Smooth muscle cell (in vitro differentiated cells): ENCODE measurements around the gene SNX8. TPM values are rescaled to one million over a fixed set of nuclear protein-coding genes. Genes with fewer than 3 reads are reported as not detected.

Source experiments
- DNase-seq: peaks from one replicate; lab custom pipeline; 2025; ENCODE audit not compliant: unreplicated experiment; lab: John Stamatoyannopoulos, UW
- H2AFZ ChIP-seq: fragments of 200-600 bp; sonication (generic); 2 replicates; pipeline ENCODE4 v1.6.0; 2016; ENCODE audit warnings: antibody characterized with exemption, low read depth, mild to moderate bottlenecking
- H3F3A ChIP-seq: fragments of 200-600 bp; sonication (generic); 2 replicates; pipeline ENCODE4 v1.6.0; 2017; ENCODE audit warnings: antibody characterized with exemption, low read depth
- H3K27ac ChIP-seq: fragments of 200-600 bp; sonication (generic); 2 replicates; pipeline ENCODE4 v1.5.1; 2016; ENCODE audit warnings: low read depth, mild to moderate bottlenecking
- H3K27me3 ChIP-seq: fragments of 200-600 bp; sonication (generic); 2 replicates; pipeline ENCODE4 v1.6.1; 2016; ENCODE audit warnings: low read depth, mild to moderate bottlenecking
- H3K36me3 ChIP-seq: fragments of 200-600 bp; sonication (generic); 2 replicates; pipeline ENCODE4 v1.5.1; 2016; ENCODE audit warnings: low read depth
- H3K4me1 ChIP-seq: fragments of 200-600 bp; sonication (generic); 2 replicates; pipeline ENCODE4 v1.5.1; 2016; ENCODE audit warnings: low read depth
- H3K4me2 ChIP-seq: fragments of 200-600 bp; sonication (generic); 2 replicates; pipeline ENCODE4 v1.6.0; 2016; ENCODE audit warnings: mild to moderate bottlenecking
- H3K4me3 ChIP-seq: fragments of 200-600 bp; sonication (generic); 2 replicates; pipeline ENCODE4 v1.5.1; 2016; ENCODE audit warnings: mild to moderate bottlenecking
- H3K79me2 ChIP-seq: fragments of 200-600 bp; sonication (generic); 2 replicates; pipeline ENCODE4 v1.6.0; 2016; ENCODE audit warnings: low read depth, mild to moderate bottlenecking
- H3K9ac ChIP-seq: fragments of 200-600 bp; sonication (generic); 2 replicates; pipeline ENCODE4 v1.6.0; 2016; ENCODE audit warnings: low read depth
- H3K9me3 ChIP-seq: fragments of 200-600 bp; sonication (generic); replicated peaks from 2 replicates; pipeline ENCODE4 v1.5.1; 2016; ENCODE audit warnings: low read depth
- H4K20me1 ChIP-seq: fragments of 200-600 bp; sonication (generic); 2 replicates; pipeline ENCODE4 v1.6.0; 2016; ENCODE audit warnings: low read depth
- CTCF ChIP-seq: fragments of 200-600 bp; sonication (generic); IDR thresholded peaks from 2 replicates; pipeline ENCODE4 v1.5.1; 2017; ENCODE audit warnings: borderline replicate concordance, mild to moderate bottlenecking, antibody characterized with exemption; ENCODE audit not compliant: insufficient read depth, poor library complexity, severe bottlenecking
- WGBS: methylation state at CpG from one replicate; pipeline ENCODE4 v1.1.7; 2016; ENCODE audit warnings: low lambda C conversion rate; 5-methylcytosine and 5-hydroxymethylcytosine counted together
- polyA plus RNA-seq: library from polyadenylated mRNA; unstranded; fragments of >200 nt; fragmentation: Nextera tagmentation; extraction: Ambion mirVana; gene quantifications from 2 replicates; pipeline ENCODE4 v1.2.1, GENCODE V29; 2016
- total RNA-seq: library from RNA; depleted of rRNA; stranded (reverse); fragments of >200 nt; gene quantifications from 2 replicates; pipeline ENCODE4 v1.2.3, GENCODE V29; 2014

The SNX8 gene
- total and polyA plus RNA-seq, 2 experiments from 2014 or later: 46.9 to 49.9 TPM

DNA sequence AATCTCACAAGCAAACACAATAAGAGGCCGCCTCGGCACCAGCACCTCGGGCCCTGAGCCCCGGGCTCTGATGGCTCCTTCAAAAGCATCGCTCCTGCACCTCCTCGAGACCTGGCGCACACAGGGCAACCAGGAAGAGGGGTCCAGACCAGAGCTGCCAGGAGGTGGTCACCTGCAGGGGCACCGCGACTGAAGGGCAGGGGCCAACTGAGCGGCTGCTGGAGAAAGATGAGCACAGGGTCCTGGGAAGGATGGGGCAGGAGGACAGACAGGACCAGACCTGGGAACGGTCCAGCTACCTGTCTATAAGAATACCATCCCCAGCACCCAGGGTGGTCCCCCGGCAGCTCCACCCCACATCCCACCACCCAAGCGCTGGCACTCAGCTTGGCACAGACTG, 102.3 kb downstream of the SNX8 start:
- Histone ChIP-seq H3F3A (no peaks in the 10 kb centered on the region), H3K4me3 (no peak overlapping the region), H4K20me1 (peaks cover 16% of the 10 kb centered on the region), H3K9me3 (no peaks in the 10 kb centered on the region), H3K9ac (no peak overlapping the region), H3K79me2 (no peaks in the 10 kb centered on the region), H3K4me1 (no peaks in the 10 kb centered on the region), H3K4me2 (no peak overlapping the region), H3K27ac (no peak overlapping the region), H3K36me3 (peaks cover 3% of the 10 kb centered on the region), H2AFZ (no peak overlapping the region), H3K27me3 (no peaks in the 10 kb centered on the region)
- no peak for TF ChIP-seq CTCF
- DNase-seq: no peak
- 99% methylated on average over 13 of the region's 13 CpGs for WGBS

- Histone ChIP-seq H3K4me1 (no peaks in the 10 kb centered on the region), H2AFZ (no peak overlapping the region), H3K9ac (no peak overlapping the region), H3K9me3 (no peaks in the 10 kb centered on the region), H4K20me1 (peaks cover 16% of the 10 kb centered on the region), H3K27ac (no peak overlapping the region), H3K36me3 (peaks cover 3% of the 10 kb centered on the region), H3F3A (no peaks in the 10 kb centered on the region), H3K4me2 (no peak overlapping the region), H3K27me3 (no peaks in the 10 kb centered on the region), H3K4me3 (no peak overlapping the region), H3K79me2 (no peaks in the 10 kb centered on the region)
- 96% methylated on average over 15 of the region's 15 CpGs for WGBS
- no peak for TF ChIP-seq CTCF
- DNase-seq: no peak
These were observed 102.9 kb downstream of the SNX8 start for GRCh38 chr7:2211259-2211880.

DNA sequence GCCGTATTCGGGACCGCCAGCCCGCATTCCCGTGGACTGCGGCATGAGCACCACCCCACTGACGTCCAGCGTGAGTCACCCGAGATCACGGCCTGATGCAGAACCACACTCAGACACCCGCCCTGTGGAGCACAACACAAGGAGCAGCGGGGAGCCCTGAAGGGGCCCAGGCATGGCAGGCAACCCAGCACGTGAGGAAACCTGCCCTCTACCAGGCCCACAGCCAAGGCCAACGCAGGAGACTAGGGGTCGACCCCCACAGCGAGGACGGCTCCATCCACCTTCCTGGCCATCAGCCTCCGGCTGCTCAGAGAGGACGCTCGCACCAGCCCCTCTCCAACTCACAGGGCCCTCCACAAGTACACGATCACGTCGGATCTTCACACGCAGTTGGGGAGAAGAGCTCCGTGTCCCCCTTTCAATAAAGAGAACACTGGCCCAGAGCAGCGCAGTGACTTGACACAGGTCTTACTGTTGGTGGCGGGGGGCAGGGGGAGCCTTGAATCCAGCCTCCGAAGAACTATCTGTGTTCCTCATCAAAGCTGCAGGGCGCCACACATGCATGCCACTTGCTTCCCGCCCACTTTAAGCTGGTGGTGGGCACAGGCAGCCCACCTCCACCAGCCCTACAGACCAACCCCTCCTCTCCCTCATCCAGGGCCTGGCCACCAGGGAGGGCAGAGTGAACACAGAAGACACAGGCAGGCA, 103.5 kb downstream of the SNX8 start:
- H3K4me3 ChIP-seq: no peak overlapping the region
- H3K27ac ChIP-seq: no peak overlapping the region
- no peak for DNase-seq
- H3K27me3 ChIP-seq: no peaks in the 10 kb centered on the region
- H3K79me2 ChIP-seq: no peaks in the 10 kb centered on the region
- no peak for TF ChIP-seq CTCF
- H3K9me3 ChIP-seq: no peaks in the 10 kb centered on the region
- H3K9ac ChIP-seq: no peak overlapping the region
- WGBS: 96% methylated on average over 30 of the region's 30 CpGs
- H3K4me2 ChIP-seq: no peak overlapping the region
- H2AFZ ChIP-seq: no peak overlapping the region
- H3K4me1 ChIP-seq: no peaks in the 10 kb centered on the region
- H3F3A ChIP-seq: no peaks in the 10 kb centered on the region
- H4K20me1 ChIP-seq: peaks cover 16% of the 10 kb centered on the region
- H3K36me3 ChIP-seq: peaks cover 3% of the 10 kb centered on the region

GRCh38 chr7:2209961-2210323, 104.3 kb downstream of the SNX8 start:
- H3K36me3 ChIP-seq: no peaks in the 10 kb centered on the region
- H2AFZ ChIP-seq: no peak overlapping the region
- no peaks in the 10 kb centered on the region for H3F3A ChIP-seq
- H4K20me1 ChIP-seq: peaks cover 16% of the 10 kb centered on the region
- no peak overlapping the region for H3K27ac ChIP-seq
- no peaks in the 10 kb centered on the region for H3K9me3 ChIP-seq
- no peaks in the 10 kb centered on the region for H3K27me3 ChIP-seq
- TF ChIP-seq CTCF: no peak
- no peak overlapping the region for H3K9ac ChIP-seq
- no peaks in the 10 kb centered on the region for H3K79me2 ChIP-seq
- 98% methylated on average over 8 of the region's 8 CpGs for WGBS
- H3K4me2 ChIP-seq: no peak overlapping the region
- no peak for DNase-seq
- no peak overlapping the region for H3K4me3 ChIP-seq
- no peaks in the 10 kb centered on the region for H3K4me1 ChIP-seq
